Panc1 (cell line): ENCODE data around the gene MATN4. TPM values are rescaled to one million over a fixed set of nuclear protein-coding genes. Genes with fewer than 3 reads are reported as not detected.

Experiments
- ATAC-seq: fragments of 200-7000 bp; cut with Tn5 transposase; 2 replicates; pipeline ENCODE4 v1.9.1; 2020; ENCODE audit warnings: mild to moderate bottlenecking, moderate library complexity
- BruUV-seq: library from RNA; stranded (reverse); fragments of 400-500 nt; replicated peaks from 2 replicates; lab custom pipeline; 2021; lab: Mats Ljungman, UMichigan
- CTCF ChIA-PET: fragments of 300-600 bp; sonication (Branson Sonifier 250); formaldehyde crosslinking; loops from one replicate; lab custom pipeline; 2022; ENCODE audit warnings: antibody characterized with exemption; lab: Charles Lee
- POLR2A ChIA-PET: fragments of 300-600 bp; sonication (Branson Sonifier 250); formaldehyde crosslinking; loops from one replicate; lab custom pipeline; 2022; ENCODE audit warnings: antibody characterized with exemption; lab: Charles Lee
- DNase-seq: peaks from one replicate; pipeline ENCODE4 v3.0.0-alpha.2; 2010; ENCODE audit warnings: low read depth, low spot score
- H3K27ac ChIP-seq: 2 replicates; pipeline ENCODE4 v1.5.1; 2011; ENCODE audit warnings: mild to moderate bottlenecking, low read length, inconsistent platforms
- H3K27me3 ChIP-seq: fragments of 200-500 bp; sonication (Bioruptor generic); 2 replicates; pipeline ENCODE4 v1.6.0; 2014; ENCODE audit warnings: low read length, inconsistent platforms; ENCODE audit not compliant: control insufficient read depth, insufficient read depth
- H3K36me3 ChIP-seq: fragments of 200-500 bp; sonication (Bioruptor generic); 2 replicates; pipeline ENCODE4 v1.5.1; 2014; ENCODE audit warnings: inconsistent platforms, mild to moderate bottlenecking, low read length, moderate library complexity; ENCODE audit not compliant: control insufficient read depth, insufficient read depth
- H3K4me1 ChIP-seq: 2 replicates; pipeline ENCODE4 v1.5.1; 2011; ENCODE audit warnings: inconsistent platforms, mild to moderate bottlenecking, low read length, moderate library complexity; ENCODE audit not compliant: control insufficient read depth, insufficient read depth
- H3K4me3 ChIP-seq, 2 experiments: 2 replicates each; pipeline ENCODE4 v1.5.1; 2011 to 2012; ENCODE audit warnings: low read depth in 2 of 2, low read length in 2 of 2, mild to moderate bottlenecking in 2 of 2, inconsistent platforms in 1 of 2, moderate library complexity in 1 of 2
- H3K9me3 ChIP-seq: fragments of 200-500 bp; sonication (Bioruptor generic); 2 replicates; pipeline ENCODE4 v1.5.1; 2014; ENCODE audit warnings: low read depth, mild to moderate bottlenecking, inconsistent platforms, low read length, moderate library complexity; ENCODE audit not compliant: control insufficient read depth, insufficient read depth
- CTCF ChIP-seq: fragments of 450-650 bp; IDR thresholded peaks from 2 replicates; pipeline ENCODE4 v1.5.1; 2017; ENCODE audit warnings: mild to moderate bottlenecking
- POLR2AphosphoS5 ChIP-seq: IDR thresholded peaks from 2 replicates; pipeline ENCODE4 v1.6.1; 2012; ENCODE audit warnings: mild to moderate bottlenecking, low read depth, low read length, moderate library complexity
- REST ChIP-seq, 2 experiments: IDR thresholded peaks; 2 replicates each; pipeline ENCODE4 v1.6.1; 2011 to 2012; ENCODE audit warnings: low read depth in 2 of 2, control low read depth in 1 of 2, low read length in 1 of 2, mild to moderate bottlenecking in 1 of 2, moderate library complexity in 1 of 2; ENCODE audit not compliant: insufficient read depth in 1 of 2
- SIN3A ChIP-seq: IDR thresholded peaks from 2 replicates; pipeline ENCODE4 v1.6.1; 2012; ENCODE audit warnings: low read depth, mild to moderate bottlenecking, low read length, moderate library complexity, borderline replicate concordance; ENCODE audit not compliant: insufficient read depth
- TCF7L2 ChIP-seq: IDR thresholded peaks from 2 replicates; pipeline ENCODE4 v1.6.1; 2011; ENCODE audit warnings: mild to moderate bottlenecking, low read depth, low read length, inconsistent platforms
- in situ Hi-C: cut with HindIII; loops from 2 replicates; pipeline ENCODE4 v1.10.0; 2016; ENCODE audit warnings: low sequenced_read_pairs, low pct_unique_long_range_greater_than_20kb
- intact Hi-C: fragments of 100-400 bp; cut with micrococcal nuclease; formaldehyde crosslinking; loops from one replicate; pipeline ENCODE4 v1.10.0; 2022; ENCODE audit not compliant: unreplicated experiment
- total RNA-seq: library from RNA; stranded (reverse); gene quantifications from one replicate; pipeline ENCODE4 v1.2.1, GENCODE V29; 2021; ENCODE audit not compliant: unreplicated experiment

Gene MATN4
- total RNA-seq, 1 experiment from 2014 or later = 0.15 TPM

GRCh38 chr20:45339084-45339483 lies 31.0 kb upstream of the MATN4 start:
- TF ChIP-seq TCF7L2 (no peak), POLR2AphosphoS5 (no peak), SIN3A (no peak), REST (IDR thresholded peaks at IDR 0.05; ENCODE audit: insufficient read depth in 1 of 2, low read depth in 2 of 2, low read length in 1 of 2) (no peak), CTCF (no peak)
- Histone ChIP-seq H3K4me1 (peaks cover 86% of the 10 kb centered on the region), H3K27ac (peak overlapping the region; percentile 88), H3K36me3 (no peaks in the 10 kb centered on the region), H3K9me3 (no peaks in the 10 kb centered on the region), H3K27me3 (no peaks in the 10 kb centered on the region), H3K4me3 (no peak overlapping the region)
- no peak for DNase-seq
- intact Hi-C loops (no loop called here), in situ Hi-C loops (no loop called here)
- ChIA-PET POLR2A (no interaction called here), CTCF (no interaction called here)
- no TSS peak for BruUV-seq
- ATAC-seq = no peak

- H3K36me3 ChIP-seq = no peaks in the 10 kb centered on the region; the same call in 1 of the 2 replicates
- no peaks in the 10 kb centered on the region for H3K9me3 ChIP-seq
- intact Hi-C loops (no loop called here), in situ Hi-C loops (no loop called here)
- ChIA-PET CTCF (interaction anchor here (1.5 kb wide), 1 partner anchor 15 kb away, joined by 4 read pairs; no protein-coding TSS in a partner anchor), POLR2A (no interaction called here)
- H3K27ac ChIP-seq = peak overlapping the region; percentile 88
- H3K4me3 ChIP-seq = peak overlapping the region in 1 of 2 experiments; percentile 25; a peak in 1 of 4 replicates
- DNase-seq (no peak), ATAC-seq (no peak)
- TF ChIP-seq CTCF = no peak
- TF ChIP-seq REST (IDR thresholded peaks at IDR 0.05; ENCODE audit: insufficient read depth in 1 of 2, low read depth in 2 of 2, low read length in 1 of 2) = no peak
- no peak for TF ChIP-seq POLR2AphosphoS5
- TF ChIP-seq TCF7L2 = no peak
- TF ChIP-seq SIN3A = no peak
- H3K27me3 ChIP-seq = no peaks in the 10 kb centered on the region
- BruUV-seq = no TSS peak
- H3K4me1 ChIP-seq = peaks cover 79% of the 10 kb centered on the region
These were observed 30.3 kb upstream of the MATN4 start for GRCh38 chr20:45338121-45339030.
